Dermis blood vessel endothelial cell (primary cell): ENCODE measurements around the gene ADGRF1. TPM values are rescaled to one million over a fixed set of nuclear protein-coding genes. Genes with fewer than 3 reads are reported as not detected.
"Not testable (repeated sequence)": the region's sequence is repeated elsewhere in the genome, so short reads cannot be mapped to it uniquely, and the experiment has no call there.

ENCODE experiments used
- DNase-seq: peaks from one replicate; pipeline ENCODE4 v3.0.0; 2010
- total RNA-seq: library from RNA; depleted of rRNA; stranded (reverse); fragments of >200 nt; gene quantifications from 2 replicates; pipeline ENCODE4 v1.2.3, GENCODE V29; 2014

ADGRF1 gene
- under 0.01 TPM in 1 of 2 replicates, not detected in the other for total RNA-seq

GRCh38 chr6:47042275-47042791, at the start of gene ADGRF1:
ADGRF1 (minus strand) TSS chr6:47042332; CDS start chr6:47029061, 13,271 bp downstream.
- DNase-seq = no peak

GRCh38 chr6:47090881-47091280, 48.7 kb upstream of the ADGRF1 start:
- no peak for DNase-seq

- DNase-seq = not testable (repeated sequence)
Measured at GRCh38 chr6:47089473-47089872, 47.3 kb upstream of the ADGRF1 start.

GRCh38 chr6:47086051-47086770, 44.1 kb upstream of the ADGRF1 start:
- DNase-seq = no peak

GRCh38 chr6:47084610-47085009, 42.5 kb upstream of the ADGRF1 start:
- DNase-seq = no peak

GRCh38 chr6:47083586-47084047, 41.5 kb upstream of the ADGRF1 start:
- peak; percentile 79 for DNase-seq

GRCh38 chr6:47080083-47080596, 38.0 kb upstream of the ADGRF1 start:
- no peak for DNase-seq

- peak; percentile 46 for DNase-seq
Measured at GRCh38 chr6:47079638-47080037, 37.5 kb upstream of the ADGRF1 start.

- DNase-seq = no peak
Measured at GRCh38 chr6:47078991-47079390, 36.9 kb upstream of the ADGRF1 start.

- peak; percentile 13 for DNase-seq
Measured at GRCh38 chr6:47076422-47077344, 34.6 kb upstream of the ADGRF1 start.

GRCh38 chr6:47075741-47076421, 33.7 kb upstream of the ADGRF1 start:
- DNase-seq = no peak

GRCh38 chr6:47075168-47075567, 33.0 kb upstream of the ADGRF1 start:
- DNase-seq = no peak

- peak; percentile 18 for DNase-seq
Measured at GRCh38 chr6:47073125-47074110, 31.3 kb upstream of the ADGRF1 start.

- no peak for DNase-seq
Measured at GRCh38 chr6:47072667-47073066, 30.5 kb upstream of the ADGRF1 start.

GRCh38 chr6:47071681-47072080, 29.5 kb upstream of the ADGRF1 start:
- no peak for DNase-seq

- DNase-seq = no peak
Measured at GRCh38 chr6:47070461-47070860, 28.3 kb upstream of the ADGRF1 start.

- DNase-seq = no peak
Measured at GRCh38 chr6:47069156-47069555, 27.0 kb upstream of the ADGRF1 start.

GRCh38 chr6:47066418-47066817, 24.3 kb upstream of the ADGRF1 start:
- no peak for DNase-seq

GRCh38 chr6:47064274-47064673, 22.1 kb upstream of the ADGRF1 start:
- no peak for DNase-seq

- no peak for DNase-seq
Measured at GRCh38 chr6:47062346-47062745, 20.2 kb upstream of the ADGRF1 start.
